HEK293 (cell line): ENCODE measurements around the gene ABLIM2.

Experiments used
- CTCF ChIP-seq: fragments of 450-650 bp; formaldehyde crosslinking; IDR thresholded peaks from 2 replicates; pipeline ENCODE4 v1.5.1; 2016; ENCODE audit warnings: missing biosample characterization, missing genetic modification characterization
- KLF10 ChIP-seq: fragments of 450-650 bp; IDR thresholded peaks from 2 replicates; pipeline ENCODE4 v1.5.1; 2018; ENCODE audit warnings: missing biosample characterization, mild to moderate bottlenecking, missing genetic modification characterization
- SP2 ChIP-seq: fragments of 450-650 bp; formaldehyde crosslinking; IDR thresholded peaks from 2 replicates; pipeline ENCODE4 v1.5.1; 2016; ENCODE audit warnings: missing biosample characterization, missing genetic modification characterization

- no peak for TF ChIP-seq KLF10
- no peak for TF ChIP-seq SP2 (tag by site-specific recombination)
- no peak for TF ChIP-seq CTCF (tag by site-specific recombination)
These were observed 64.9 kb downstream of the ABLIM2 start for GRCh38 chr4:8093587-8094274.
